Lung microvascular endothelial cell (primary cell): ENCODE results near the gene BTBD16. TPM values are rescaled to one million over a fixed set of nuclear protein-coding genes. Genes with fewer than 3 reads are reported as not detected.

ENCODE experiments used
- DNase-seq, 2 donors: peaks; one replicate each; pipeline versions ENCODE4 v3.0.0 to v3.0.0-alpha.2; 2010; ENCODE audit warnings: low read depth in 2 of 2
- total RNA-seq: library from RNA; depleted of rRNA; stranded (reverse); fragments of >200 nt; gene quantifications from 2 replicates; pipeline ENCODE4 v1.2.1, GENCODE V29; 2014

BTBD16 gene
- total RNA-seq, 1 donor from 2014 or later, result not detected

GRCh38 chr10:122248356-122249302 is 22.5 kb upstream of the BTBD16 start:
- no peak for DNase-seq

DNA sequence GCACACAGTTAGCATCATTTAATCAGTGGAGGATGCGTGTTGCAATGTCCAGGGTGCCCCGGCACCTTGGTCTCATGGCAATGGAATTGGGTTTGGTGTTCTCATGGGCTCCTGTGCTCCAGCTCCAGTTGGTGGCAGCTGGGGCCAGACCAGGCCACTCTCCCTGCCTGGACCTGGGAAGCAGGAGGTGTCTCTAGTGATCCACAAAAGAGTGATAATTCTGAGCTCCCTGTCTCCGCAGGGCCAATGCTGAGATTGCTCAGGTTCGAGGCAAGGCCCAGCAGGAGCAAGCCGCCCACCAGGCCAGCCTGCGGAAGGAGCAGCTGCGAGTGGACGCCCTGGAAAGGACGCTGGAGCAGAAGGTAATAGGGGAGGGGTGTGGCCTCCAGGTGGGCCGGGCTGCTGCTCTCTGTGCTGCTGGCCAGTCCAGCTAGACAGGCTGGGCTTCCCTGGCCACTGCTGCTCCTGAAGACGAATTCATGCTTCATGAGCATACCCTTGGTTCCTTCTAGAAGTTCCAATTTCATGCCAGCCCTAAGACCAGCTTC is 21.7 kb upstream of the BTBD16 start:
- DNase-seq, result no peak

DNA sequence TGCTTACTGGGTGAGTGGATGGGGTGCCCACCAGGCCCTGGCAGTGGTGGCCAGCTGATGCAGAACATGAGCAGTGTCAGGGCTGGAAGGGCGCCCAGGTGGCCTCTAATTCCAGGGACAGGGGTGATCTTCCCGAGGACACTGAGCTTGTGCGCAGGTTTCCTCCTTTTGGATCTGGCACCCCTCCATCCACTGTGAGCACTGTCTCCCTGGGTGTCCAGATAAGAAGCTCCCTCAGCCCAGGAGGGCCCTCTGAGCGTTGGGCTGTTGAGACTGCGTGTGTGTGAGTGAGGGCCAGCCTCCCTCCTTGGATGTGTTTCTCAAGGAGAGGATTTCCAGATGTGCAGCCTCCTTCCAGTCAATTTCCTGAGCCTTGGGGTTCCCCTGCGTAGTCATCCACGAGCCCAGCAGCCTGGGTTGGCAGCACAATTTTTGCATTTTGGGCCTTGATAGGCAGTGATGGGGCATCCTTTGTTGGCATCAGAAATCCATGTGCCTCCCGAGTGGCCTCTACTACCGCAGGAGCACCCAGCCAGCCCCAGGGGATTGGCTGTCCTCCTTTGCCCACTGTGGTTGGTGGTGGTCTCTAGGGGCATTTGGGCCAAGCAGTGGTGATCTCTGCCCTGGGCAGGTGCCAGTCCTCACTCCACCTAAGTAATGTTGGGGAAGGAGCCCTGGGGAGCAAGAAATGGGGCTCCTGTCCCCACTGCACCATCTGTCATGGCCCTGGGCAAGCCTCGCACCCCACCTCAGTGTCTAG is 20.9 kb upstream of the BTBD16 start:
- no peak for DNase-seq

DNA sequence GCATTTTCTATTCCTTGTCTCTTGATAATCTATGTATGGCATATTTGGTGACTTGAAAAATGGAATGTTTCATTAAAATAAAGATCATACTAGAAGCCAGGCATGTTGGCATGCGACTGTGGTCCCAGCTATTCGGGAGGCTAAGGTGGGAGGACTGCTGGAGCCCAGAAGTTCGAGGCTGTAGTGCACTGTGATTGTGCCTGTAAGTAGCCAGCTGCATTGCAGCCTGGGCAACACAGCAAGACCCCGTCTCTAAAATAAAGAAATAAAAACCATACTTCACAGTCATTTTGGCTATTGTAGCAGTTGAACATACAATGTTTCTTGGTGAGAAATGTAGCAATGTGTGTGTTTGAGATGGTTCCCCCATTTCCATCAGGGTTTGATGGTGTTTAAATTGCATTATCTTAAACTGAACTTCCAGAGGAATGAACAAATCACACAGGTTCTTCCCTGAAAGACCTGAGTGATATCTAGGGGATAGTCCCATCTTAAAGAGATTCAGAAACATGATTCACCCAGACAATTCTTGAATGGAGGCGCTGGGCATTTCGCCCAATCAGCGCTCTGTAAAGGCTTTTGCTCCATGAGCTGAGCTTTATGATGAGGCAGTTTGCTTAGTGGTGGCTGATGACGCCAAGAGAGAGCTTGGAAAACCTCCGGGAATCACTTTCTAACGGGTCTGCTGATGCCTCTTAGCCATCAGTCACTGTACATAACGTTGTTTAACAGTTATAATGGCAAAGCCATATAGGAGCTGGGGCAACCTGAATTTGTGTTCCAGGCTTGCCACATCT is 19.4 kb upstream of the BTBD16 start:
- DNase-seq, result no peak

GRCh38 chr10:122252805-122253204 is 18.3 kb upstream of the BTBD16 start:
- DNase-seq, result peak in 1 of 2 donors; percentile 25

GRCh38 chr10:122253605-122254004 is 17.5 kb upstream of the BTBD16 start:
- DNase-seq, result no peak

GRCh38 chr10:122254831-122255230 is 16.3 kb upstream of the BTBD16 start:
- DNase-seq, result no peak

DNA sequence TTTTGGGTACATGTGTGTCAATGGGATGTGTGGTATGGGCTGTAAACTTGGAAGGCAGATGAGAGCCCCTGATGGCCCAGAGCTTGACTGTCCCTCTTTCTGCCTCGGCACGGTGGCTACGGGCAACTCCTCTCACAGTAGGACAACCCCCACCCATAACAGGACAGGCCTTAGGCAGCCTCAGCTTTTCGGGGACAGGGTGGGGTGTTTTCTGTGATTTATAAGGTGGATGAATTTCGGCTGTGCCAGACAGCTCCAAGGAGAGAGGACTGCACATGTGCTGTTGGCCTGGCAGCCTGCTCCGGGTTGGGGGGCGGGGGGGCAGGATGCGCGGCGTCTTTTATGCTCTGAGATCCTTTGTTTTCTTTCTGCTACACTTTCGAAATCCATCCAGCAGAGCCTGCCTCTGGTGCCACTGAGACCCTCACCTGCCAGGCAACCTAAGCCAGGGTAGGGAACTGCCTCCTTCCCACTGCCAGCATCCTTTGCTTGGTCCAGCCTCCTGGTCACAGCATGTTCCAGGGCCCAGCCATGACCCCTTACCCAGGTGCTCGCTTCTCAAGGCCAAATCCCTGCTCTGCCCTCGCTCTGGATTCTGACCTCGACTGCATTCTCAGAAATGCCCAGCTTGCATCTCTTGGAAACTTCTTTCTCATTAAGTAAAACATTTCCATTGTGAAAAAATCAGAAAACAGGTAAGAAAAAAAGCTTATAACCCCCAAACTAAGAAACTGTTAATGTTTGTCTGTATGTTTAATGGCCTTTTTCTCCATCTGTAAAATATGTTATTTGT is 15.4 kb upstream of the BTBD16 start:
- DNase-seq, result no peak

GRCh38 chr10:122257041-122257440 is 14.1 kb upstream of the BTBD16 start:
- DNase-seq, result no peak

DNA sequence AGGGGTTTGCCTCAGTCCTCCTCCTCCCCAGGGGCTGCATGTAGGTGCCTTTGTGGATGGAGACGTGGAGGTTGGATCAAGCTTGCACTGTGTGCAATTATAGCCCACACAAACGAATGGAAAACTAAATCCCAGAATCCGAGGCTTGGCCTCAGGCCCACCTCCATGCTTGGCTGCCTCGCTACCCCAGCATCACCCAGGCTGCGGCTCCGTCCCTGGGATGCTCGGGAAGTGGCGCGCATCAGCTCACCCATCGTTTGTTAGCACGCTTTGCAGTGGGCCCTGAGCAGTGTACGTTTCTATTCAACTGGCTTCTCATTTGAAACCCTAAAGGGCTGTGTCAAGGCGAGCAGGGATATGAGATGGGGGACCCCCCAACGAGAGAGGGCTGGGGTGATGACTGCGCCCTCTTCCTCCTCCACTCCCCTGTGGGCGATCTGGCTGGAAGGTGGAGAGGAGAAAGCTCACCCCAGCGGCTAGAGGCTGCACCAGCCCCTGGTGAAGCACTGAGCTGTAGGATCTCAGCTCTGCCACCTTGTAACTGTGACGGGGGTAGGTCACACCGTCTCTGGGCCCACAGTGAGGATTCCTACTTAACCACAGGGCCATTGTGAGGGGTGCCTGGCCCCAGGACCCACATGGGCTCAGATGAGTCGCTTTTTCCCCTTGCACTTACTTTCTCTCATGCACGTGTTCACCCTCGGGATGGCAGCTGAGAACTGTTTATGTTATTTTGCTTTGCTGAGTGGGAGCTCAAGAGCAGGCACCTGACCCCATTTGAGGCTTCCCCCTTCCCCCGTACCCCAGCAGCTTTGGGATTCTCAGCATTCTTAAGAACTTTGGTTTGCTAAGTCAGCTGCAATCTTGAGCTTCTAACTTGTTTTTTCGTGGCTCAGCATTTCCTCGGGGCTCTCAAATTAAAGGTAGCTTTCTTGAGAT is 12.7 kb upstream of the BTBD16 start:
- peak in 1 of 2 donors; percentile 20 for DNase-seq

- no peak for DNase-seq
Observed at GRCh38 chr10:122259075-122259466, 12.0 kb upstream of the BTBD16 start.

DNA sequence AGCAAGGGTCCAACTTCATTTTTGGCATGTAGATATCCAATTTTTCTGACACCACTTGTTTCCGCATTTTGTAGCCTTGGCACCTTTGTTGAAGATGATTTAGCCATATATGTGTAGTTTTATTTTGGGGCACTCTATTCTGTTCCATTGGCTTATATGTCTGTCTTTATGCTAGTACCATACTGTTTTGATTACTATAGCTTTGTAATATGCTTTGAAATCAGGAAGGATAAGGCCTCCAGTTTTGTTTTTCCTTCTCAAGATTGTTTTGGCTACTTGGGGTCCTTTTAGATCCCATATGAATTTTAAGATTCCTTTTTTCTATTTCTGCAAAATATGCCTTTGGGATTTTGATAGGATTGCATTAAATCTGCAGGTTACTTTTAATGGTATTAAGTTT is 9.5 kb upstream of the BTBD16 start:
- no peak for DNase-seq

- DNase-seq, result peak in 1 of 2 donors; percentile 51
Observed at GRCh38 chr10:122263971-122264370, 7.1 kb upstream of the BTBD16 start.

GRCh38 chr10:122264436-122264835 is 6.7 kb upstream of the BTBD16 start:
- DNase-seq, result no peak

DNA sequence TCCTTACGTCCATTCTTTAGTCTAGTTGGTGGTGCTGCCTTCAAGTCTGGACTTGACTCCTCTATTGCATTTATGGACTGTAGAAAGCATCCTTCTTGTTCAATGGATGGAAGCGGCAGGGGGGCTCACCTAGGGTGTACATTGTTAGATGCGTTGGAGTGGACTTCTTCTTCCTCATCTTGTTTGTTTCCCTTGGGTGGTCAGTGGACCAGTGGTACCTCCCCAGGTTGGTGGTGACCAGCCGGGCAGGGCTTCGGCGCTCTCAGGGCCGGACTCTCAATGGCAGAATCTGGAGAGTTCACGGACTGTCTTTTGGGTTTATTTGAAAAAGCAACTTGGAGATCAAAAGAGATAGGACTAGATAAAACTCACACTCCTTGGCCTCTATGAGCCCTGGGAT is 6.2 kb upstream of the BTBD16 start:
- DNase-seq, result no peak

DNA sequence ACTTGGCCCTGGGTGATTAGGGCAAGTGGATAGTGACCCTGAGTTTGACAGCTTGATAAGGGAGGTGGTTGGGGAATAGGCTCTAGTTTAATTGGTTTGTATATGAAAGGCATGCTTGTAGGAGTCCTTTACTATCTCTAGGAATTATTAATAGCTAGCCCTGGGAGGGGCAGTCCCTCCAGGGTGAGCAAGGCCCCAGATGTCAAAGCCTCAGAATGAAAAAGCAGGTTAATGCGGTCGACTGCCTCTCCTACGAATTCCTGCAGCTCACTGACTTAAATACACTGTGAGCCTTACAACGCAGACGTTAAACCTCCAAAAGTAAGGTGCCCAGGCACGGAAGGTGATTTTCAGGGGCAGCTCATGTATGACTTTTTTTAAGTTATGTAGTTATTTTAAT is 5.2 kb upstream of the BTBD16 start:
- DNase-seq, result no peak

DNA sequence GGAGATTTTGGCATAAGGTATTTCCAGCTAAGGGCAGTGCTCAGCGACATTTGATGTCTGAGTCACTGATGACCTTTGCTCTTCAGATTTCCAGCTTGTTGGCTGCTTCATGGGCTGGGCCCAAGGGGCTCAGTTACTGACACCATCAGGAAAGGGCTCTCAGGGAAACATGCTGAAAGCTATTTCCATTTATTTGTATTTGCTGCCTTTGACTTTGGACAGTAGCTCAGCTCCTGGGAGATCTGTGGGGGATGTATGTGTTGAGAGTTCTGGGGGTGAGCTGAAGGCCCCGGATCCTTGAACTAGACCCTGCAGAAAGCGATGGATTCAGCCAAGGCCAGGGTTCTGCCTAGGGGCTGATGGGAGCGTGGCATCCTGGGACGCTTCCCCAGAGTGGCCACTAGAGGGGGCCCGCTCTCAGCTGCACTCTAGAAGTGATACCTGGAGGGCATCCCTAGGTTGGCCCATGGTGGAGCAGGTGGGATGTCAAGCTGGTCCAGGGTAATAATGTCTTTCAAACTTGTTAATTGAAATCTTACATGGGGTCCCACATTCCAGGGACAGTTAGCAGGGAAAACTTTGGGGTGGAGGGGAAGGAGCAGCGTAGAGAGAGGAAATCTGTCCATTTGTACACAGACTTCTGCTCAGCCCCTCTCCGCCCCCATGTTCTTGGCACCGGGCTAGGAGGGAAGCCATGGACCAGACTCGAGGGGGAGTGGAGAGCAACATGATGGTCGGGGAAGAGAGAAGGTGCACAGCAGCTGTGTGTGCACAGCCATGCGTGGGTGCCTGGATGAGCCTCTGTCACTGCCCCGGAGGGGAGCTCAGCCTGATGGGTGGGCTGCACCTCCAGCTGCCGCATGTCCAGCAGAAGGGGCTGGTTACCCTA is 3.0 kb upstream of the BTBD16 start:
- DNase-seq, result peak; percentile 47 to 62

- DNase-seq, result no peak
Observed at GRCh38 chr10:122269059-122269687, 1.9 kb upstream of the BTBD16 start.
